ENCODE results near the gene HMGCL.

DNA sequence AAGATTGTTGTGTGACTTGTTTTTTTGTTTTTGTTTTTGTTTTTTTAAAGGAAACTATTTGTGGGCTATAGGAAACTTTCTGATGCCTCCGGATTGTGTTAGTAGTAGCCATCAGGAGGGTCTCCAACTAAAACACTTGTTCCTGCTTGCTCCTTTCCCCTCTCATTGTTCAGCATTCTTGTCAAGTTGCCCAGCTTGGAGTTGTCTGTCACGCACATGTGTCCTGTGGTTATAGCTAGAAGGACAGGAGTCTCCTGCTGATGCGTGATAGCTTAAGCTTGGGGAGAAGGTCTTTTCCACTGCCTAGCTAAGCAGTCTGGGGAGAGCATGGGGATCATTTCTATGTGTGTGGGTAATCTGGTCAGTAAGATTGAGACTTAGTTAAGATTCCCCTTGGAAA is 37.5 kb downstream of the HMGCL start:
- TF ChIP-seq CTCF (IDR thresholded peaks at IDR 0.05) (no peak), POLR2A (IDR thresholded peaks at IDR 0.05) (no peak)
